NCI-H1105 (cell line): ENCODE measurements around the gene DESI1.
"Not testable (repeated sequence)": the region's sequence is repeated elsewhere in the genome, so short reads cannot be mapped to it uniquely, and the experiment has no call there.

Experiments
- DNase-seq: peaks from one replicate; lab custom pipeline; 2025; lab: John Stamatoyannopoulos, UW

Gene DESI1

DNA sequence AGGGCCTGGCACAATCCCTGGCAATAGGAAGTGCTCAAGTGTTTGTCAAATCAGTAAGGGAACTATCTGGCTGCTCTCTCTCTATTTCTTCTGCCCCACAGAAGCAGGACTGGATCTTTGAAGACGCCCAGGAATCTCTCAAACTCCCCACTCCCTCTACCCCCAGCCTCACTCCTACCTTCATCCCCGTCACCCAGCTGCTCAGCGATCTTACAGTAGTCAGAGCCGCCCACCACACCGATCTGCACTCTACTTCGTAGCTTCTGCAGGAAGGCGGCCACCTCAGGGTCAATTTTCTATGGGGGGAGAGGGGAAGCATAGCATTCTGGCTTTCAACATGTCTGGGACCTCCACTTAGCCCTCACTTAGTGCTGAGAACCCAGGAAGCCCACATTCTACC lies 34.9 kb downstream of the DESI1 start:
- no peak for DNase-seq

DNA sequence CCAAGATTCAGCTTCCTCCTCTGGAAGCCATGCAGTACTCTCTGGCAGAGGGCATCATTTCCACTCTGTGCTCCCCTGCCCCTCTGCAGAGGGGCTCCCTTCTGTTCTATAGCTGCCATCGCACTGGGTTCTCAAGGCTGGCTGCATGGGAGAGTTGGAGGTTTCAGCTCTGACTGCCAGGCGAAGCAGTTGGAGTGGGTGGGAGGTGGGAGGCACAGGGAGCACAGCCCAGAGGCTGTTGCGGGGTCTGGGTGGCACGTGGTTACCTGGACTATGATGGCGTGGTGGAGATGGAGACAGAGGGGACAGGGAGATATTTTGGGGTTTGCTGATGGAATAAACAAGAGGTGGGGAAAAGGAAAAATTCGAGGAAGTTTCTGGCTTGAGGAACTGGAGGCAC lies 36.0 kb downstream of the DESI1 start:
- DNase-seq, result no peak

DNA sequence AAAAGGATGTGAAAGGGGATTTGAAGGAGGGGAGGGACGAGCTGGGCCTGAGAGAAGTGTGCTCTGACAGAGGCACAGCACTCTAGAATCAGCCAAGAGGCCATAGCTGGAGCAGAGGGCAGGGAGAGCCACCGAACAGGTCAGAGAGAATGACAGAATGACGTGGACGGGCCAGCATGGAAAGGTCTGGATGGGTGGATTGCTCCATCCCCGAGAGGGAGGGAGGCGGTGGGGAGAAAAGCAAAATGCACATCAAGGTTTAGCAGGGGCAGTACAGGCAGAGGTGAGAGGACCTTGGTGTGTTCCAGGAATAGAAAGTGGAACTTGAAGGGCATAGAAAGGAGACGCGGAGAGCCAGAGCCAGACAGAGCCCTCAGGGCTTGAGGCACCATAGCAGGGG lies 38.1 kb downstream of the DESI1 start:
- no peak for DNase-seq

DNA sequence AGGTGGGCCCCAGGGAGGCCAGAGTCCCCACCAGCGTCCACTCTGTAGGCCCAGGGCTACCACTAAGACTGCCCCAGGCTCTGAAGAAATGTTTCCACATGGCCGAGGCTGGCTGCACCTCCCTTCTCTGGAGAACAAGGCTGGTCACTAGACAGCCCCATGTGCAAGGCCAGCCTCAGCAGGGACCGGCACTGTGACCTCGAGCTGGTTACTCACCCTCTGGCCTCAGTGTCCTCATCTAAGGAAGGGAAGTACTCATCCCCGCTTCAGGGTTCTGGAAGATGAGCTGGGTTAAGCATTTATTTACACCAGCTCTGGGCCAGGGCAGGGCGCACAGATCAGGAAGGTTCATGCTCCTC lies 40.9 kb downstream of the DESI1 start:
- DNase-seq, result no peak

DNA sequence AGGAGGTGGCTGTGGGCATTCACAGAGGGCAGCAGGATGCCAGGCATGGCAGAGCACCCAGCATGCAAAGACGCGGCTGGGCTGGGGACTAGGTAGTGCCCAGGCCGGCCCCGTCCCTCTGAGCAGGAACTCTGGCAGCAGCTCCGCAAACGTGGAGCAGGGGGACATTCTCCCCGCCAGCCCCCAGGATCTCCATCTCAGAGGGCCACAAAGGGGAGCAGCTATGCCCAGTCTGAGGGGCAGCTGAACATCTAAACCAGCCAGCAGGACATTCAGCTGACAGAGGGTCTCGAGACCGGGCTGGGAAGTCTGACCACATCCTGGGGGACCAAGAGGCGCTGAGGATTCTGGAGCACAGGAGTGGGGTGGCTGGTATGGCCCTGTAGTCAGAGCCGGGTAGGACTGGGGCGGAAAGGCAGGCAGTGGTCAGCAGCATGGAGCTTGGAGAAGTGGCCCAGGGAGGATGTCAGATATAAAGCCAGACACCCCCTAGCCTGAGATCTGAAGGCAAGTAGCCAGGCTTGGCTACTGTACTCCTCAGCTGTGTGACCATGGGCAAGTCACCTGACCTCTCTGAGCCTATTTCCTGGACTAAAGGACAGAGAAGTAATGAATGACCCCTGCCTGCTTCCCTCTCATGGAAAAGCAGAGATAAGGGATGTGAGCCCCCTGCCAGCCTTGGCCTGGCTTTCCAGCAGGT lies 41.4 kb downstream of the DESI1 start:
- no peak for DNase-seq

DNA sequence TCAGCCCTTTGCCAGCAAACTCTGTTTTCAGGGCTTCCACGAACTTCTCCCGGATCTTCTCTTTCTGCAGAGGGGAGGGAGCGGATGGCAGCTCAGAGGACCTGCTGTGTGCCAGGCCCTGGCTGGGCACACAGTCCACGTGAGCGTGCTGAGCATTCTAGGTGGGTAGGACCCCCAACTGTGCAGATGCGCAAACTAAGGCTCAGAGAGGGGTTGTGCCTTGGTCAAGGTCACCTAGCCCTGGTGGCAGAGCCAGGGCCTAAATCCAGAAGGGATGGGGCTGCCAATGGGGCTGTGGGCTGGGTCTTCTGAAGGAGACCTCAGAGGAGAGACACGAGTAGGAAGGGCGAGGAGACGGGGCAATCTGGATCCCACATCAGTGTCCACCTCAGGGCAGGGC lies 42.0 kb downstream of the DESI1 start:
- no peak for DNase-seq

DNA sequence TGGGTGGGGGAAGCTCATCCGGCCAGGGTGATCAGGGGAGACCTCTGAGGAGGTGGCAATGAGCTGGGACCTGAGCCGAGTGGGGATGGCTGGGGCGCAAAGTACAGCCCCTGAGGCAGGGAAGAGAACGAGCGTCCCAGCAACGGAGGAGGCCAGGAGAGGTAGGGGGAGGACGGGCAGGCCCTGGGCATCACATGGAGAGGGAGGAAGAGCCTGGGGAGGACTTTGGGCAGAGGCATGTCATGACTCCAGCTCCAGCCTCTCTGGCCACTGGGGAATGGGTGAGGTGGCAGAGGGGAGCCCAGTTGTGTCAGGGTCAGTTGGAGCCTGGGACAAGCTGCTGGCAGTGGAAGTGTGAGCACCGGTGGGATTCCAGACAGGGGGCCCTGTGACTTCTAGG lies 42.7 kb downstream of the DESI1 start:
- DNase-seq, result no peak

DNA sequence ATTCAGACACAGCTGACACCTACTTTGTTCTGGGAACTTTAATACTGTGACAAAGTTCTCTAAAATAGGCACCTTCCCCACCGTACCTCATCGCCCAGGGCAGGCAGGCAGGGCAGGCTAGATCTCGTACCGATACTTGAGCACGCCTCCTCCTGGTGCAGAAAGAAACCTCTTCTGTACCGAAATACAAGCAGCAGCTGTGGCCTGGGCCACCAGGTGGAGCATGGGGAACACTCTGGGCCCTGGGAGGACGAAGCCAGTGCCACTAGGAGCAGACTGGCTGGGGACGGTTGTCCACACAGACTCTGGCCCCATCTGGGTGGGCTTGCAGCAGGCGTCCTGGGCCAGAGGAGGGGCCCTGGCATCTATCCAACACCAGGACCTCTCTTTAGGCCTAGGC lies 44.0 kb downstream of the DESI1 start:
- no peak for DNase-seq

DNA sequence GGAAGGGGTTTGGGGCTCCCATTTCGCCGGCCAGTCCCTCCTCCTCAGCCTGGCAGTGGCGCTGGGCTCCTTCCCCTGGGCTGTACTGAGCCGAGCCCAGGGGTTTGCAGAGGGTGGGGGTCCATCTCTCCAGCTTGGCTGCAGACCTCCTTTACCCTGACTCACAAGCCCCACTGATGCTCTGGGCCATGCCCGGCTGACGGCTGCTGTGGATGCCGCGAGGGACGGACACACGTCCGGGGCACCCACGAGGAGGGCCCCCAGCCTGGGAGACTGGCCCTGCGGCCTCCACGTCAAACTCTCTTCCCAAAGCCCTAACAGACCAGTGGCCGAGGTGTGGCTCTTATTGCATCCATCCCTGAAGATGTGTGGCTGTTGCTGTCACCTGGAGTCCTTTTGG lies 45.3 kb downstream of the DESI1 start:
- no peak for DNase-seq

DNA sequence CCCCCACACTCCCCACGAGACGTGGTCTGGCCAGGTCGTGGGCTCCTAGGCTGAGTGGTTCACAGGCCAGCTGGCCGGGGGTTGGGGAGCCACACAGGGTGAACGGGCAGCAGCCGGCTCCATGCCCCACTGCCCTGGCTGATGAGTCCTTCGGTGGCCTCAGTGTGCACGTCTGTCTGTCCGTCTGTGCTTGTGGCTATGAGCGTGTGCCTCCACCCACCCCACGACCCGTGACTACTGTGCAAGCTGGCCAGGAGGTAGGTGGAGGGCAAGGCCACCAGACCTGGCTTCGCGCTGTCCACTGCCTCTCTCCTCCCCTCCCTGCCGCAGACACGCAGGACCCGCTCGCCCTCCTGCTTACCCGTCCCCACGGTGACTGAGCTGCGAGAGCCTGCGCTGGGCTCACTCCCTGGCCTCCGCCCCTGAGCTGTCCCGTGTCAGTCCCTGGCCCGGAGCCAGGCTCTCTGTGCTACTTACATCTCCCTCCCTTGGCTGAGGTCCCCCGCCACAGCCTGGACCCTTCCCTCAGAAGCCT lies 45.9 kb downstream of the DESI1 start:
- DNase-seq, result no peak

DNA sequence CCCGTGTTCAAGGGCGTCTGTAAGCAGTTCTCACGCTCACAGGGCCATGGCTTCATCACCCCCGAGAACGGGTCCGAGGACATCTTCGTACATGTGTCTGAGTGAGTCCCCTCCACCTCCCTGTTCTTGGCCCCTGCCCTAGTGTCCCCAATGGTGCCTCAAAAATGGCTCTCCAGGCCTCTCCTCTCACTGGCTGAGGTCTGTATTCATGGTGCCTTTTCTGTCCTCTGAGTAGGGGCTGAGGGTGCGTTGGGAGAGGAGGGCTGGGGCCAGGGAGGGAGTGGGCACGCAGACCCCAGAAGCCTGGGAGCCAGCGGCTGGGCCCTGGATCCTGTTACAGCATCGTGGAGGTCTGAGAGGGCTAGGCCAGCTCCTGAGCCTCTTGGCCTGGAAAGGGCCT lies 47.2 kb downstream of the DESI1 start:
- no peak for DNase-seq

DNA sequence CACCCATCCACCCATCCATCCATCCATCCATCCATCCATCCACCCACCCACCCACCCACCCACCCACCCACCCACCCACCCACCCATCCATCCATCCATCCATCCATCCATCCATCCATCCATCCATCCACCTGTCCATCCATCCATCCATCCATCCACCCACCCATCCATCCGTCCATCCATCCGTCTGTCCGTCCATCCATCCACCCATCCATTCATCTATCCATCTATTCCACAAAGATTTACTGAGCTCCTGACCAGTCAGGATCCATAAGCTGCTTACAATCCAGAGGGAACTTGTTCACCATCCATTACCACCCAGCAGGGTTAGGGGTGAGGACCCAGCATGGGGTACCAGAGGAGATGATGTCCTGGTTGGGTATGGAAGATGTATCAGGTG lies 48.5 kb downstream of the DESI1 start:
- DNase-seq, result not testable (repeated sequence)

DNA sequence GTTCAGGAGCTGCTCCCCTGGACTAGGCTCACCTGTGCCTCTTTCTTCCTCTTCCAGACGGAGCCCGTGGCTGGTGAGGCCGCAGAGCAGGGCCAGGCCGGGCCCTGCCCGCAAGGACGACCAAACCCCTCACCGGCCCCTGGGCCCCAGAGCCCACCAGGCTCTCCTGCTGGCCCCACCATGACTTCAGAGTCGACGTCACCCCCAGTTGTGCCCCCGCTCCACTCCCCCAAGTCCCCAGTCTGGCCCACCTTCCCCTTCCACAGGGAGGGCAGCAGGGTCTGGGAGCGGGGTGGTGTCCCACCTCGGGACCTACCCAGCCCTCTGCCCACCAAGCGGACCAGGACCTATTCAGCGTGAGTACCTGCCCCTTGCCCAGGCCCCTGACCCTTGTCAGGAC lies 49.1 kb downstream of the DESI1 start:
- DNase-seq, result no peak

DNA sequence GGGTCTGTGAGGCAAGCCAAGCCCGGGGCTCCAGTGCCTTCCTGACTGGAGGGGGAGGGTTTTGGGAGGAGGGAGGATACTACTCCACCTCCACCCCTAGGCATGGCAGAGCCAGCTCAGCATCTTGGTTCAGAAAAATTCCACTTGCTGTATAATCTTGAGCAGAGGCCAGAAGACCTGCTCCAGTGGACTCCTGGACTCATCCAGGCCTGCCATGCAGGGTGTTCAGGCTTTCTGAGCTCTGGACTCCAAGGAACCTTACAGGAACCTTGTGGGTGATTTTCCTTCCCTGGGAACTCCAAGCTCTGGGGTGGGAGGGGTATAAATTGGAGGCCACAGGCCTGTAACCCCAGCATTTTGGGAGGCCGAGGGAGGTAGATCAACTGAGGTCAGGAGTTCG lies 50.6 kb downstream of the DESI1 start:
- DNase-seq, result no peak

DNA sequence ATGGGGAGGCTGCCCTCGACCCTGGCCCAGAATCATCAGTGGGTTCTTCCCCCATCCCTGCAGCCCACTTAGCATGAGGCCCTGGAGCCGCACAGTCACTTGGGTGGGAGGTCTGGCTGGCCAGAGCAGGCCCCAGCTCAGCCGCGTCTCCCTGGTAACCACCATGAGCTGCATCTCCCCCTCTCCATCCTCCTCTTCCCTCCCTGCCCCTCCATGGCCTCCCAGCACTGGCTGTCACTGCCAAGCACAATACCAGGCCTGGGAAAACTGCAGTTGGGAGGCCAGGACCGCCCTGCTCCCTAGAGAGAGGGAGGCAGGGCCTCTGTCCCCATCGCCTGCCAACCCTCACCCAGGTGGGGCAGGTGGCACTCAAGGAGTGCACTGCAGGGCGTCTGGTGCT lies 52.0 kb downstream of the DESI1 start:
- DNase-seq, result no peak

DNA sequence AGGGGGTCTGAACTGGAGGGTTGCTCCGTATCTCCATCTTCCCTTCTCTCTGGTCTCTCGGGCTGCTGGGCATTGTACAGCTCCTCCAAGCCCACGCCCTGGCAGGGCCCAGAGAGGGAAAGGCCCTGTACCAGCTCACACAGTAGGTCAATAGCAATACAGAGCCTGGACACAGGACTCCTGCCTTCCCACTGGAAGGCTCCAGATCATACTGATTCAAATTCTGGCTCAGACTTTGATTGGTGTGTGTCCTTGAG lies 53.4 kb downstream of the DESI1 start:
- DNase-seq, result no peak

DNA sequence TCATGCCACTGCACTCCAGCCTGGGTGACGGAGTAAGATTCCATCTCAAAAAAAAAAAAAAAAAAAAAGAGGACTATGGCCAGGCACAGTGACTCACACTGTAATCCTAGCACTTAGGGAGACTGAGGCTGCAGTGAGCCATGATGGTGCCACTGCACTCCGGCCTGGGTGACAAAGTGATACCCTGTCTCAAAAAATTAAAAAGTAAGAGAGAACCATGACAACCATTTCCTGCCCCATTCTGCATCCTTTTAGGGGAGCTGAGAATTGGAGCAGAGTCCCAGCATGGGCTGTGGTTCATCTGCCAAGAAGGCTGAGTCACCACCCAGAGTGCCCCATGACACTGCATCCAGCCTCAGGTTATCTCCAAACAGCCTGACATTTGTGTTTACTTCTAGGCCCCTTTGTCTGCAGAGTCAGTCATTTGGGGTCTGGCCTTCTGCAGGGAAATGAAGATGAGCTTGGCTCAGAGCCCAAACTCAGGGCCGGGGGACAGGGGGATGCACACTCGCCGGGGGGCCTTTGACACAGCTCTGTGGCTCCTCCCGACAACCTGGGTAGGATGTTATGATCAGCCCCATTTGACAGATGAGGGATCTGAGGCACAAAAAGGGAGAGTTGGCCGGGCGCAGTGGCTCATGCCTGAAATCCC lies 55.3 kb downstream of the DESI1 start:
- no peak for DNase-seq

DNA sequence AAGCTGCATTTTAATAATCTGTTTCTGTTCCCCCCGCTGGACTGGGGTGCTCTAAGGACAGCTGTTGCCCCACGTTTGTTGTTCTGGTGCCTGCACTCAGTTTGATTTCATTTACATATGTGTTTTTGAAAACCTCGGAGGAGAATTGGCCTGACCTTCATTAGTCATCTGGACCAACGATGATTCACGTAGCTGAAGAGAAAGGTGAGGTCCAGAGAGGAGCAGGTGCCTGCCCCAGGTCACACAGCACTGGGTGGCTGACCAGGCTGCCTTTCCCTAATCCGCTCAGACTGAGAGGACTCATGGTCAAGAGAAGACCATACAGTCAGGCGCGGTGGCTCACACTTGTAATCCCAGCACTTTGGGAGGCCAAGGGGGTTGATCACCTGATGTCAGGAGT lies 56.3 kb downstream of the DESI1 start:
- DNase-seq, result no peak

DNA sequence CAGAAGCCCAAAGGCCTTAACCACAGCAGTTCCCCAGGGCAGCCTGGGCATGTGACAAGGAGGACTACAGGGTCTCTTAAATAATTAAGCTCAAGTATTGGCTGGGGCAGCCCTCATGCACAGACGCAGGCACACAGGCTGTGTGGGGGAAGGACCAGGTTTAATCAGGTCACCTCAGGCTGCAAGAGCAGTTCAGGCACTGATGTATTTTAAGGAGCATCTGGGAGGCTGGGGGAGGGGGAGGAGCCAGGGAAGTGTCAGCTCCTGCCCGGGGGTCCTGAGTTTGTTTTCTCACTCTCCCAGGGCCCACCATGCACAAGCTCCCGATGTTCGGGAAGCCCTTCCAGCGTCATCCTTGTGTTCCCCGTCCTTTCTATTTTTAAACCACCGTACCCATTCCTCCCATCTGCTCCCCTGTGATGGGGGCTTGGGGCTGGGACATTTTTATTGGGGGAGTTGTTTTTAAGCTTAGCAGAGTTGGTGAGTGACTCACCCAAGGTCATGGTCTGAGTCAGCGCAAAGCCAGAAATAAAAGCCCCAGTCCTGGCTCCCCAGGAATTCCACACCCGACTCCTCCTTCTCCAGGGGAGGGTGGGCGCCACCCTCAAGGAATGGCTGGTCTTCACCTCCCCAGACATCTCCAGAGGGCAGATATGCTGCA lies 57.7 kb downstream of the DESI1 start:
- DNase-seq, result no peak

DNA sequence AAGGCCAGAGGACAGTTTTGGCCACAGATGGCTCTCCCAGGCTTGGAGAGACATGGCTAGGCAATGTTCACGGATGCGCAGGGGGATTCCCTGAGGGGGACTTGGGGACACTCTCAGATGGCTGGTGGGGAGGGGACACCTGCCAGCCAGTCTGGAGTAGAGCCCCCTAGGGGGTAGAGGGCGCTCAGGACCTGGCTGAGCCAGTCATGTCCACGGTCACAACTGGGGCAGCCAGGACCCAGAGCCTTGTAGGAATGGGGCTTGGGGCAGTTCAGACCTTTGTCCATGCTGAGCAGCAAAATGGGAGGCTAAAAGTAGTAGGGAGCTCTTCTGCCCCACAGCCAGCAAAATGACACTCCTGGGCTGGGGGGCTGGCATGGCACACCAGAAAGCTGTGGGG lies 58.4 kb downstream of the DESI1 start:
- DNase-seq, result no peak

DNA sequence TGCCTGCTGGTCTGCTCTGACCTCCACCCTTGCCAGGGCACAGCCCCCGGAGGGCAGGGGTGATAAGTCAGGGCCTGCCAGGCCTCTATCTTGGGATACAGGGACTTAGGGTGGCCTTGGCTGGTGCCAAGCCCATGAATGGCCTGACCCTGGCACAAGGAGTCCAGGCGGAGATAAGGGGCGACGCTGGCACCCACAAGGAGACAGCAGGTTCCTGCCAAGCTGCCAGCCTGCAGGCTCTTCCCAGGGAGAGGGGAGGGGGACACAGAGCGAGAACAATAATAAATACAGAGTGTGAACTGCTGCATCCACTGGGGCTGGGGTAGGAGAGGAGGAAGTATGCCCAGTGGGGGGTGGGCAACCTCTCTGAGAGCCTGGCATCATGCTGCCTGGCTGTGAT lies 59.1 kb downstream of the DESI1 start:
- no peak for DNase-seq

DNA sequence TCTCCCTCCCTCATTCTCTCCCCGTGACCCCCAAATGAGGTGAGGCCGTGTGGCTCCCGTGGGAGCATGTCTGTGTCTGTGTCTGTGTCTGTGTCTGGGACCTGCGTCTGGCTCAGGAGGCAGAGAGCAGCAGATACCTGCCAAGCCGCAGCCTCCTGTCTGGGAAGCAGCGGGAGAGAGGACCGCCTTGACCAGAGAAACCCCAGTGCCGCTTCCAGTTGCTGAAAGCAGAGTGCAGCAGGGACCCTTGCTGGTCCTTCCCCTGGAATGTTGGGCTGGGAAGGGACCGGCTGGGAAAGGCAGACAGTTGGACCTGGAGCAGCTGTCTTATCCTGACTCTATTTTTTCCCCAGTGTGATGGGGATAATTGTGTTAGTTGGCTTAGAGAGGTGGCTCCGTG lies 59.5 kb downstream of the DESI1 start:
- no peak for DNase-seq

DNA sequence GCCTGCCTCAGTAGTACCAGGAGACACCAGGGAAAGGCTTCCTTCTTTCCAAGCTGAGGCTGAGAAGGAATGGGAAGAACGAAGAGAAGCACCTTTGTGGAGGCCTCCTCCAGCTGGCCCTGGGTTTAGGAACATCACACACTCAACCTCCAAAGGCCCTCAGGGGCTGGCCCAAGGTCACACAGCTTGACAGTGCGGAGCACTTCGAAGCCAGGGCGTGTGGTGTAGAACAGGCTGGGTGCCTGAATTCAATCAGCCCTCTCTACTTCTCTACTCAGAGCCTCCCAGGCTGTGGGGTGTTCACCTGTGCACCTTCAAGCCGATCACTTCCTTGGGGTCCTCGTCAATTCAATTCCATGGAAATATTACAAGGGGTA lies 60.8 kb downstream of the DESI1 start:
- DNase-seq, result no peak

DNA sequence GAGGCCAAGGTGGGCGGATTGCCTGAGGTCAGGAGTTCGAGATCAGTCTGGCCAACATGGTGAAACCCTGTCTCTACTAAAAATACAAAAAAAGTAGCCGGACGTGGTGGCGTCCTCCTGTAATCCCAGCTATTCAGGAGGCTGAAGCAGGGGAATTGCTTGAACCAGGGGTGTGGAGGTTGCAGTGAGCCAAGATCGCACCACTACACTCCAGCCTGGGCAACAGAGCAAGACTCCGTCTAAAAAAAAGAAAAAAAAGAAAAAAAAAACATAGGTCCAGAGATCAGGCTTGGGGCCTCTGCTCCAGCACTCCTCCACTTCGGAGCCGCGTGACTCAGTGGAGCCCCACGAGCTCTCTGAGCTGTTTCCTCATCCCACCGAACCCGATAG lies 62.6 kb downstream of the DESI1 start:
- DNase-seq, result not testable (repeated sequence)
